ENCODE measurements around the gene SMIM23.

SMIM23 gene

GRCh38 chr5:171813813-171814490, 28.3 kb downstream of the SMIM23 start:
- Histone ChIP-seq H3K36me3 (ENCODE audit: insufficient read depth, insufficient read length, low read length) (no peaks in the 10 kb centered on the region), H3K9me3 (ENCODE audit: insufficient read depth, low read length) (no peaks in the 10 kb centered on the region), H3K4me3 (ENCODE audit: insufficient read length, low read depth) (no peak overlapping the region), H3K9ac (ENCODE audit: insufficient read length, low read depth) (no peak overlapping the region), H3K27me3 (ENCODE audit: insufficient read depth, insufficient read length) (no peaks in the 10 kb centered on the region), H3K4me1 (ENCODE audit: insufficient read depth, insufficient read length) (no peaks in the 10 kb centered on the region)
- TF ChIP-seq YY1 (IDR thresholded peaks at IDR 0.05; ENCODE audit: insufficient read depth, insufficient read length) (no peak), SUZ12 (IDR thresholded peaks at IDR 0.05; ENCODE audit: extremely low read depth, insufficient read depth, insufficient read length) (no peak), ZNF274 (IDR thresholded peaks at IDR 0.05; ENCODE audit: low read depth, low read length) (no peak)
- no peak for DNase-seq (ENCODE audit: low read depth, low spot score)

- Histone ChIP-seq H3K4me1 (ENCODE audit: insufficient read depth, insufficient read length) (no peaks in the 10 kb centered on the region), H3K4me3 (ENCODE audit: insufficient read length, low read depth) (no peak overlapping the region), H3K9me3 (ENCODE audit: insufficient read depth, low read length) (no peaks in the 10 kb centered on the region), H3K36me3 (ENCODE audit: insufficient read depth, insufficient read length, low read length) (no peaks in the 10 kb centered on the region), H3K9ac (ENCODE audit: insufficient read length, low read depth) (no peak overlapping the region), H3K27me3 (ENCODE audit: insufficient read depth, insufficient read length) (no peaks in the 10 kb centered on the region)
- DNase-seq (ENCODE audit: low read depth, low spot score), result no peak
- TF ChIP-seq ZNF274 (IDR thresholded peaks at IDR 0.05; ENCODE audit: low read depth, low read length) (no peak), YY1 (IDR thresholded peaks at IDR 0.05; ENCODE audit: insufficient read depth, insufficient read length) (no peak), SUZ12 (IDR thresholded peaks at IDR 0.05; ENCODE audit: extremely low read depth, insufficient read depth, insufficient read length) (no peak)
Observed at GRCh38 chr5:171816666-171817065, 31.0 kb downstream of the SMIM23 start.

- no peak for DNase-seq (ENCODE audit: low read depth, low spot score)
- Histone ChIP-seq H3K4me3 (ENCODE audit: insufficient read length, low read depth) (no peak overlapping the region), H3K9me3 (ENCODE audit: insufficient read depth, low read length) (no peaks in the 10 kb centered on the region), H3K27me3 (ENCODE audit: insufficient read depth, insufficient read length) (no peaks in the 10 kb centered on the region), H3K36me3 (ENCODE audit: insufficient read depth, insufficient read length, low read length) (no peaks in the 10 kb centered on the region), H3K9ac (ENCODE audit: insufficient read length, low read depth) (no peak overlapping the region), H3K4me1 (ENCODE audit: insufficient read depth, insufficient read length) (no peaks in the 10 kb centered on the region)
- TF ChIP-seq ZNF274 (IDR thresholded peaks at IDR 0.05; ENCODE audit: low read depth, low read length) (no peak), YY1 (IDR thresholded peaks at IDR 0.05; ENCODE audit: insufficient read depth, insufficient read length) (no peak), SUZ12 (IDR thresholded peaks at IDR 0.05; ENCODE audit: extremely low read depth, insufficient read depth, insufficient read length) (no peak)
Observed at GRCh38 chr5:171820561-171820960, 34.9 kb downstream of the SMIM23 start.

GRCh38 chr5:171821286-171821685, 35.7 kb downstream of the SMIM23 start:
- H3K4me3 ChIP-seq (ENCODE audit: insufficient read length, low read depth), result no peak overlapping the region
- no peak overlapping the region for H3K9ac ChIP-seq (ENCODE audit: insufficient read length, low read depth)
- DNase-seq (ENCODE audit: low read depth, low spot score), result no peak
- no peaks in the 10 kb centered on the region for H3K27me3 ChIP-seq (ENCODE audit: insufficient read depth, insufficient read length)
- no peaks in the 10 kb centered on the region for H3K36me3 ChIP-seq (ENCODE audit: insufficient read depth, insufficient read length, low read length)
- H3K9me3 ChIP-seq (ENCODE audit: insufficient read depth, low read length), result no peaks in the 10 kb centered on the region
- TF ChIP-seq ZNF274 (IDR thresholded peaks at IDR 0.05; ENCODE audit: low read depth, low read length) (no peak), YY1 (IDR thresholded peaks at IDR 0.05; ENCODE audit: insufficient read depth, insufficient read length) (no peak), SUZ12 (IDR thresholded peaks at IDR 0.05; ENCODE audit: extremely low read depth, insufficient read depth, insufficient read length) (no peak)
- H3K4me1 ChIP-seq (ENCODE audit: insufficient read depth, insufficient read length), result no peaks in the 10 kb centered on the region

DNA sequence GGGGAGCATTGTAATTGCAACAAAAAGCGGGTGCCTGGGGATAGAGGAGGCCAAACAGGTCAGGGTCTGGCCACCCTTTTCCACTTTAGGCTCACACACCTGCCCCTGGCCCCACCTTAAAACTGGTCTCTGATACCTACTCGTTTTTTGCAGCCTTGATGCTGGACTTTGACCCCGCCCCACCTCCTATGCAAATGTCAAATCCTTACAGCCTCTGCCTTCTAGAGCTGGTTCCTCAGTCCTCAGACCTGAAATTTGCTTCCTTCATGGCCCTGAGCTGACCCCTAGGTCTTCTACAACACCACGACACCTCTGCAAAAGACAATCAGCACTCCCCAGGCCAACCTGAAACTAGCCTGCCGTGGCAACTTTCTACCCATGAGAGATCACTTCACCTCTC, 37.7 kb downstream of the SMIM23 start:
- H3K4me3 ChIP-seq (ENCODE audit: insufficient read length, low read depth), result no peak overlapping the region
- DNase-seq (ENCODE audit: low read depth, low spot score), result no peak
- H3K9me3 ChIP-seq (ENCODE audit: insufficient read depth, low read length), result no peaks in the 10 kb centered on the region

DNA sequence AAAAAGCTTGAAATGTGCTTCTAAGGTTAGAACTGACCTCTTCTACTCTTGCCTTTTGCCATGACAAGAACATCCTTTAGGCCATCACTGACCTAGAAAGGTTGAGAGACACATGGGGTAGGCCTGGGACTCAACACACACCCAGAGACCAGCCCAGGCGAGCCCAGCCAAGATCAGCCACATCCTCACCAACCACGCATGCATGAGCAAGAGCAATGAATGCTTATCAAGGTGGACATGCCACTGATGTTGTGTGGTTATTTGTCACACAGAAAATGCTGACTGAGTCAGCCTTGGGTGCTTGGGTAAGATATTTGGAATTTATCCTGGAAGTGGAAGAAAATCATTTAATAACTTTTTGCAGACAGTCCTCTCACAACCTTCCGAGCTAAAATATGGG, 39.4 kb downstream of the SMIM23 start:
- no peaks in the 10 kb centered on the region for H3K36me3 ChIP-seq (ENCODE audit: insufficient read depth, insufficient read length, low read length)
- no peaks in the 10 kb centered on the region for H3K4me1 ChIP-seq (ENCODE audit: insufficient read depth, insufficient read length)
- H3K27me3 ChIP-seq (ENCODE audit: insufficient read depth, insufficient read length), result no peaks in the 10 kb centered on the region
- no peak overlapping the region for H3K4me3 ChIP-seq (ENCODE audit: insufficient read length, low read depth)
- no peaks in the 10 kb centered on the region for H3K9me3 ChIP-seq (ENCODE audit: insufficient read depth, low read length)
- no peak for TF ChIP-seq ZNF274 (IDR thresholded peaks at IDR 0.05; ENCODE audit: low read depth, low read length)
- TF ChIP-seq SUZ12 (IDR thresholded peaks at IDR 0.05; ENCODE audit: extremely low read depth, insufficient read depth, insufficient read length), result no peak
- no peak for TF ChIP-seq YY1 (IDR thresholded peaks at IDR 0.05; ENCODE audit: insufficient read depth, insufficient read length)
- DNase-seq (ENCODE audit: low read depth, low spot score), result no peak
- no peak overlapping the region for H3K9ac ChIP-seq (ENCODE audit: insufficient read length, low read depth)

More for the DNA sequence above, 37.7 kb downstream of the SMIM23 start:
- no peaks in the 10 kb centered on the region for H3K36me3 ChIP-seq (ENCODE audit: insufficient read depth, insufficient read length, low read length)
- TF ChIP-seq YY1 (IDR thresholded peaks at IDR 0.05; ENCODE audit: insufficient read depth, insufficient read length) (no peak), SUZ12 (IDR thresholded peaks at IDR 0.05; ENCODE audit: extremely low read depth, insufficient read depth, insufficient read length) (no peak), ZNF274 (IDR thresholded peaks at IDR 0.05; ENCODE audit: low read depth, low read length) (no peak)
- H3K4me1 ChIP-seq (ENCODE audit: insufficient read depth, insufficient read length), result no peaks in the 10 kb centered on the region
- H3K9ac ChIP-seq (ENCODE audit: insufficient read length, low read depth), result no peak overlapping the region
- no peaks in the 10 kb centered on the region for H3K27me3 ChIP-seq (ENCODE audit: insufficient read depth, insufficient read length)

DNA sequence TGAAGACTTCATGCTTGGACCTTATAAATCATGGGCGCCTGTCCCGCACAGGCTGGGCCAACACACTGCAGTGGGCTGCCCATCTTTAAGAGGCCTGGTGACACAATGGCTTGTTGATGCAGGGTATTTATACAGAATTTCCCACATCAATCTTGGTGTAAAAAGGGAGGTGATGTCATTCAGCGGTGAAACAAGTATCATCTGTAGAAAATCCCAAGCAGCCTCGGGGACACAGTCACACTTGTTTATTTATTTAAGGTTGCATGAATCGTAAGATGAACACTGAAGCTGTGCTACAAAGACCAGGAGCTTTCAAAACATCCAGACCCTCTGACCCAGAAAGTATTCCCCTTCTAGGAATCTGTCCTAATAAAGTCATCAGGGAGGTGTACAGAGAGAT, 40.5 kb downstream of the SMIM23 start:
- no peak overlapping the region for H3K9ac ChIP-seq (ENCODE audit: insufficient read length, low read depth)
- no peaks in the 10 kb centered on the region for H3K4me1 ChIP-seq (ENCODE audit: insufficient read depth, insufficient read length)
- TF ChIP-seq YY1 (IDR thresholded peaks at IDR 0.05; ENCODE audit: insufficient read depth, insufficient read length) (no peak), SUZ12 (IDR thresholded peaks at IDR 0.05; ENCODE audit: extremely low read depth, insufficient read depth, insufficient read length) (no peak), ZNF274 (IDR thresholded peaks at IDR 0.05; ENCODE audit: low read depth, low read length) (no peak)
- no peak overlapping the region for H3K4me3 ChIP-seq (ENCODE audit: insufficient read length, low read depth)
- no peaks in the 10 kb centered on the region for H3K27me3 ChIP-seq (ENCODE audit: insufficient read depth, insufficient read length)
- H3K36me3 ChIP-seq (ENCODE audit: insufficient read depth, insufficient read length, low read length), result no peaks in the 10 kb centered on the region
- H3K9me3 ChIP-seq (ENCODE audit: insufficient read depth, low read length), result no peaks in the 10 kb centered on the region
- DNase-seq (ENCODE audit: low read depth, low spot score), result no peak

Data from NT2/D1 (cell line).